Measurements from ENCODE around the gene TRIM52.
"Not testable (repeated sequence)": the region's sequence is repeated elsewhere in the genome, so short reads cannot be mapped to it uniquely, and the experiment has no call there.

Gene TRIM52

DNA sequence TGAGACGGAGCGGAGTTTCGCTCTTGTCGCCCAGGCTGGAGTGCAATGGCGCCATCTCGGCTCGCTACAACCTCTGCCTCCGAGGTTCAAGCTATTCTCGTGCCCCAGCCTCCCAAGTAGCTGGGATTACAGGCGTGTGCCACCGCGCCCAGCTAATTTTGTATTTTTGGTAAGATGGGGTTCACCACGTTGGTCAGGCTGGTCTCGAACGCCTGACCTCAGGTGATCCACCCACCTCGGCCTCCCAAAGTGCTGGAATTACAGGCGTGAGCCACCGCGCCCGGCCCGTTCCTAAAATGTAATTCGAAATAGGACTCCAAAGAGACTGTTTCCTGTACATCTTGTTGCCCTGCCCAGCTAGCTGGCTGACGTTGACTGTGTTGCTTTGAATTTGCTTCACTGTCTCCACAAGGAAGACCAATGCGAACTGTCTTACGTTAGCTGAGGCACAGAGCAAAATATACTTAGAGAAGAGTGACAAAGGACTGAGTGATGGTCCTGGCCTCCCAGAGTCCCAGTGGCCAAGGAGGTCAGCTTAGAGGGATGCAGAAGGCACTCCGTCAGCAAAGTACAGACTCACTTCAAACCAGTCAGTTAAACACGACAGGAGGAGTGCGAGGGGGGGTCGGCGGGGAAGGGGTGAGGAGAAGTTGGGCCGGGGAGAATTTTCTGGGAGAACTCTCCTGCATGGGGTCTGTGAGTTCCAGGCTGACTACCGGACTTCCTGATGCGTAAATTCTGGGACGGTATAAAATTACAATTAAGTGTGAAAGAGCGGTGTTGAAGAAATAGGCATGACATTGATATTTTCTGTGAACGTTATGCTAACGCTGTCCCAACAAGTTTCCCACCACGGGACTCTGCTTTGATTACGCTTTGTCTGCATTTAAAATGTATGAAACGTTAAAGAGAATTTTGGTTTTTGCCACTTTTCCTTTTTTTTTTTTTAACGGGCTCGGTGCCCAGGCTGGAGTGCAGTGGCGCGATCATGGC is 44.6 kb downstream of the TRIM52 start:
- no peak for DNase-seq (ENCODE audit: low read depth in 2 of 2)

- not testable (repeated sequence) for DNase-seq (ENCODE audit: low read depth in 2 of 2)
Observed at GRCh38 chr5:181214249-181214648, 46.7 kb downstream of the TRIM52 start.

GRCh38 chr5:181212934-181213333 is 48.0 kb downstream of the TRIM52 start:
- no peak for DNase-seq (ENCODE audit: low read depth in 2 of 2)

DNA sequence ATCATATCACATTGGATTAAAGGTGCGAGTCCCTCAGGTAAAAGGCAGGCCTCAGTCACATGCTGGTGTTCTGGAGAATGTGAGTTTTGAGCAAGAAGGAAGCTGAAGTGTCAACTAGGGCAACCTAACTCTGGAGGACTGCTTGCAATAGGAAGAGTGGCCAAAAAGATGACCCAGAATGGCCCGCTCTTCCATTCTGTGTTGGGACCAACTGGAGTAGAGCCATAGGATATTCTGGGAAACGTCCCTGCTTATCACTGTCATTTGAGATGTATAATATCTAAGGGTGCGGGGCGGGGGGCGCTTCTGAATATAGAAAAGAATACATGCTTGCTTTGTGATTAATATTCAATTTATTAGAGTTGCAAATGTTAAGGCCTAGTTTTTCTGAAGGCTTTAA is 48.9 kb downstream of the TRIM52 start:
- no peak for DNase-seq (ENCODE audit: low read depth in 2 of 2)

DNA sequence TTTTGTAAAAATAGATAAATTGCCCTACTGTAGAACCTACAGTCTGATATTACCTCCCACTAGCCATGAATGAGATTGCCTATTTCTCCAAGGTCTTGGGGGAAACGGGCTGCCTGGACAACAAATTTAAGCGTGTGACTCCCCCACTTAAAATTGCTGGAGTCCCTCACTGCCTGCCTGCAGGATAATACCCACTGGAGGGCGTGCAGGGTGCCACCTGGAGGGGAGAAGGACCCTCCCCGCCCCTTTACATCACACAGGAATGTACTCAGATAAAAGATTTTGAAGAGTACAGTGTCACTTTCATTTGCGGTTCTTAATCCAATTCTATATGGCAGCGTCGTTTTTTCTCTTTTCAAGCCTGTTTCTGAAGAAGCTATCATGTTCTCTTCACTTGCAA is 49.7 kb downstream of the TRIM52 start:
- no peak for DNase-seq (ENCODE audit: low read depth in 2 of 2)

- DNase-seq (ENCODE audit: low read depth in 2 of 2), result not testable (repeated sequence)
Observed at GRCh38 chr5:181210698-181211097, 50.2 kb downstream of the TRIM52 start.

- DNase-seq (ENCODE audit: low read depth in 2 of 2), result not testable (repeated sequence)
Observed at GRCh38 chr5:181210148-181210547, 50.8 kb downstream of the TRIM52 start.

DNA sequence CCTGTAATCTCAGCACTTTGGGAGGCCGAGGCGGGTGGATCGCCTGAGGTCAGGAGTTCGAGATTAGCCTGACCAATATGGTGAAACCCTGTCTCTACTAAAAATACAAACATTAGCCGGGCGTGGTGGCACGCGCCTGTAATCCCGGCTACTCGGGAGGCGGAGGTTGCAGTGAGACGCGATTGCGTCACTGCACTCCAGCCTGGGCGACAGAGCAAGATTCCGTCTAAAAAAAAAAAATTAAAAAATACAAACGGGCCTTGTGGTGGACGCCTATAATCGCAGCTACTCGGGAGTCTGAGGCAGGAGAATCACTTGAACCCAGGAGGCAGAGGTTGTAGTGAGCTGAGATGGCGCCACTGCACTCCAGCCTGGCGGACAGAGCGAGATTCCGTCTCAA is 51.9 kb downstream of the TRIM52 start:
- not testable (repeated sequence) for DNase-seq (ENCODE audit: low read depth in 2 of 2)

DNA sequence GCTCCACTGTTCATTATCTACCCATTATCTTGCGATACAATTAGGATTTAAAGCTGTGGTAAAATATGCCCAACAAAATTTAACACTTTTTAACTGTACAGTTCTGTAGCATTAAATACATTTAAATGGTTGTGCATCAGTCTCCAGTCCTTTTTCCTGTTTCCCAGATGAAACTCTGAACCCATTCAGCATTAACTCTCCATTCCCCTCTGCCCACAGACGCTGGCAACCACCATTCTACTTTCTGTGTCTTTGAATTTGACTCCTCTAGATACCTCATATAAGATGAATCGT is 53.0 kb downstream of the TRIM52 start:
- no peak for DNase-seq (ENCODE audit: low read depth in 2 of 2)

GRCh38 chr5:181207214-181207959 is 53.6 kb downstream of the TRIM52 start:
- DNase-seq (ENCODE audit: low read depth in 2 of 2), result peak; percentile 80 to 97

DNA sequence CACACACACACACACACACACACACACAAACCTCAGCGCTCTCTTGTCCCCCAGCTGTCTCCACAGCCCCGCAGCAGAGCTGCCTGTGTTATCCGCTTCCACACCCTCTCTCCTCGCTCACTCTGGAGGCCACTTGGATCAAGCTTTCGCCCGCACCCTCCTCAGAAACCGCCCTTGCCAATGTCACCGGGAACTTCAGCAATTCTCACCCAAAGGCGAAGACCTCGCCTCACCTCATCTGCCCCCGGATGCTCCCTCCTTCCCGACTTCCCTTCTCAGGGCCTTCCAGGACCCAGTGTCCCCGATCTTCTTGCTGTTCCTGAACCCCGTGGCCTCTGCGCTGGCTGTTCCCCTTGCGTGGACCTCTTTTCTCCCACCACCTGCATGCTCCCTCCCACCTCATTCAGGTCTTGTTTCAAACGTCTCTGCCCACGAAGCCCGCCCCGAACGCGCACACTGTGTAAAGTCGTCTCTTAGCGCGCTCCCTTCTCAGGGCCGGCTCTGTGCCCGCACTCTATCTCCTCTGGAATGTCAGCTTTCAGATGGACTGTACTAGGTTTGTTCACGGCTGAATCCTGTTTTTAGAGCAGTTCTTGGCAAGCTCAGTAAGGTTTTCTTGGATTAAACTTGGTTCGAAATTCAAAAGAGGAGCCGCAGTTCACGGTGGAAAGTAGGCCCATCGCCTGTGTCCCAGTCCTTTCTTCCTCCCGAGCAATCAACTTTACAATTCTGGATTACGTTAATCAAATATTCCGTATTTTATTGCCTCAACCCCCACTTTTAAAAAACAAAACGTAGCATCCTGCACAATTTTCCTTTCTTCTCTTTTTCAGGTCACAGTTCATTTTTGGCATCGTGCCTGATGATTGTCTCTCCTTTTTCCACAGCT is 54.9 kb downstream of the TRIM52 start:
- no peak for DNase-seq (ENCODE audit: low read depth in 2 of 2)
